Measurements from ENCODE around the gene SCAMP2.

The SCAMP2 gene

DNA sequence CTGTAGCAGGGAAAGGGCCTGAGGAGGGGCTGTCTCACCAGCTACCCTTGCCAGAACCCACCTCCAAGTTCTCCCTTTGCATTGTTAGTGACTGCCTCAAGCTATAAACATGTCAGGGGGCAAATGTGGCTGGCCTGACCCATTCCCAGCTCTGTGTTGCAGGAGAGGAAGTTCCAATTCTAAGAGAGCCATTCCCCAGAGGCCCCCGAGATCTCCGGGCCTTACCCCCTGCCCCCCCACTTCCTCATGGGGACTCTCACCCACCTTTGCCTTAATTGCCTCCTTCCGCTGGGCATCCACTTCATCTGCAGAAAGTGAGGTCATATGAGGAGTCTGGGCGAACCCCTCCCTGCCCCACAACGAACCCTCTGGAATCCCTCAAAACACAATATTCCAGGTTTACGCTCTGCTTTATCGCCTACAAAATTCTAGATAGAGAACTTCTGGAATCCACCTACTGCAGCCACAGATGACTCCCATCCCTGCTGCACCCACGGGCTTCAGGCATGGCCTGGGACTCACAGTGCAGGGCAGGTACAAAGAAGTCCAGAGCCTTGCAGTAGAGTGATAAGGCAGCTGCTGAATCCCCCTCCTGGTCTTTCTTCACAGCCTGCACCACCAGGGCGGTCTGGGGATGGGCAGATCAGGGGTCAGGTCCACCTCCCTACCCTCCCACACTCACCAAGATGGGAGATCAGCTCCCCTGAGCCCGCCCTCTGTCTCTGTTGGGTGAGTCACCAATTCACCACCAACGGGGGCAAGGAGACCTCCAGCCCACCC, 34.2 kb downstream of the SCAMP2 start:
- DNase-seq: no peak

DNA sequence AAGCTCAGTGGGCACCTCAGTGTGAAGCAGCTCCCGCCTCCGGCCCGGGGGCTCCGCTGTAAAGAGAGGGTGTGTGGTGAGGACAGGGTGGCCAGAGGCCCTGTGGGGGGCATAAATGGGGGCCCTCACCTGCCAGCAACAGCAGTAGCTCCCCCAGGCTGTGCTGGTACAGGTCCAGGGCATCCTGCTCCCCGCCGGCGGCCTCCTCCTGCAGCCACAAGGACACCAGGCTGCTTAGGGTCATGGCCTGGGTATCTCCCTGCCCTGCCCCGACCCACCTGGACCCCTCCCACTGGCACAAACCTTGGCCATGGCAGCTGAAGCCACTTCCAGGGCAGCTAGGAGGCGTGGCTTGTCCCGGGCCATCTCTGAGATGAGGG, 35.0 kb downstream of the SCAMP2 start:
- no peak for DNase-seq

DNA sequence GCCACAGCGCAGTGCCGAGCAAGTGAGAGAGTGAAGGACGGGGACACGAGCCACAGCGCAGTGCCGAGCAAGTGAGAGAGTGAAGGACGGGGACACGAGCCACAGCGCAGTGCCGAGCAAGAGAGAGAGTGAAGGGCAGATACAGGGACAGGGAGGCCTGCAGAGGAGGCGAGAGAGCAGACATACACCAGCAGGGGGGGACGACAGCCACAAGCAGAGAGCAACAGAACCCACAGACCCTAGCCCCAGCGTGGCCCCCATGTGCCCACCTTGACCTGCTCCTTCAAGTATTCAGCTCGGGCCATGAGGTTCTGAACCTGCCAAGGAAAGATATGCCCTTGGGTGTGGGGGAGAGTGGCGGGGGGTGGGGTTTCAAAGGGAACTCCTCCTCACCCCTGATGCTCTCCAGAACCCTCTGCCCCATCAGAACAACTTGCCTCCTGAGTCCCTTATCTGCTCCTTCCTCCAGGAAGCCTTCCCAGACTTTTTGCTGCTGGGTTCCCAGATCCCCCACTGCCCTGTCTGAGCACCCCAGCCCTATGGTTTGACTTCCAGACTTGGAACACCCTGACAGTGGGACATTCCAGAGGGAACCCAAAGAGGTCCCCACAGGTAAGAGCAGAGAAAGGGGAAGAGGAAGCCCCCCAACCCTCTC, 35.6 kb downstream of the SCAMP2 start:
- DNase-seq: no peak

- no peak for DNase-seq
These were observed 36.3 kb downstream of the SCAMP2 start for GRCh38 chr15:74836846-74837245.

DNA sequence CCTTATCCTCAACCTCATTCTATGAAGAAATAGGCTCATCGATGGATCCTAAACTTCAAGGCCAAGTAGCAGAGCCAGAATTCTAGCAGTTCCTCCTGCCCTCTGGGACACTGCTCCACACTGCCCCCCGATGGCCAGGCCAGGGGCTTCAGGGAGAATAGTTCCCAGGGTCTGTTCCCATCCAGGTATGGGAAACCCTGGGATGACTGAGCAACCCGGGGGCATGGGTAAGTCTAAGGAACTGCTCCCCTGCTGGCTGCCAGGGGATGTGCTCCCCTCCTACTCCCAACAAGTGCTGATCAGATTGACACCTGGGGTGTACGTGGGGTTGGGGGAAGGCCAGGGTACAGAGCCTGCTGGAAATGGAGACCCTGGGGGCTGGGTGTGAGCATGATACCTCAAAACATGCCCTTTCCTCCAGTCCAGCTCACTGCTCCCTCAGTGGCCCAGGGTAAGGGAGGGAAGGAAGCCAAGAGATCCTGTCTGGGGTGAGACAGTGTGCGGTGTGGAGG, 37.8 kb downstream of the SCAMP2 start:
- DNase-seq: no peak

- no peak for DNase-seq
These were observed 39.6 kb downstream of the SCAMP2 start for GRCh38 chr15:74833376-74834107.

- DNase-seq: no peak
These were observed 40.3 kb downstream of the SCAMP2 start for GRCh38 chr15:74832826-74833225.

DNA sequence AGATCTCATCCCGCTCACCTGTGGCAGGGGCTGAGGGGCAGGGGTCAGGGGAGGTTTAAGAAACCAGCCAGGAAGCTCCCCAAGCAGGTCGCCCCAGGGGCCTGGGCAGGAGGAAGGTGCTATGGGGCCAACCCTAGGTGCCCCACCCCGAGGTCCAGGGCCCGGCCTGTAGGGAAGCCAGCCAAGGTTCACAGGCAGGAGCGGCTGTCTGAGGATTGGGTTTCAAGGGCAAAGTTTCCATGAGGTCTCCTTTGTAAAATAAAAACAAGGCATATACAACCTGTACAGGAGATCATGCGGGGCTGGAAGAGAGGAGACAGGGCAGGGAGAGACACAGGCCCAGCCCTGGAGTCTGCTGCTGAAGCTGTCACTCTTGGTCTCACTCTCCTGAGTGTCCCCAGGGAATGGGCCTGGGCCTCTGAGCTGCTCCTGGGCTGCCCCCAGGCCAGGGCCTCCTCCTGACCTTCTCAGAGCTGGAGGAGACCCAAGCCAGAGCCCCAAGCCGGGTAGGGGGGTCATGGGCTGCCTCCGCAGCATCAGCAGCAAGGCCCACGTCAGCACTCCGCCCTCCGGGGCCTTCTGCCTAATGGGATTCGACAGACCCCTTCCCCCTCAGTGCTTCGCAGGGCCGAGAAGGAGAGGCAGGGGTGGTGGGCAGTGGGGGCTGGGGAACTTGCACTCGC, 41.2 kb downstream of the SCAMP2 start:
- DNase-seq: no peak

DNA sequence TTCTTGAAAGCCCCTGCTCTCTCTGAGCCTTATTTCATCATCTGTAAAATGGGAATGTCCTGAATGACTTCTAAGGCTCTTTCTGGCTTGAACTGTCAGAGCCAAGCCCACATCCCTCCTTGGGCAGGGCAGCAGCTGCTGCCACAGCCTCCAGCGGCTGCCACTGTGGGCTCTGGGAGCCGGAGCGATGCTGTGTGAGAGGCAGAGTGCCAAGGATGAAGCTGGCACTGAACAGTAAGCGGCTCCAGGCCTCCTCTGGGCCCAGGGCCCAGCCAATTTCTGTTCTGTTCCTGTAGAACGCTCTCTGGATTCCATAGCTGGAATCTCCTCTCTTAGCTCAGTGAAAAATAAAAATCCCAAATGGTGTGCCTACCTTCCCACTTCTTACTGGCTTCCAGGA, 42.3 kb downstream of the SCAMP2 start:
- DNase-seq: no peak

GRCh38 chr15:74829991-74830390, 43.2 kb downstream of the SCAMP2 start:
- no peak for DNase-seq

GRCh38 chr15:74829486-74829885, 43.7 kb downstream of the SCAMP2 start:
- DNase-seq: no peak

- DNase-seq: no peak
These were observed 44.3 kb downstream of the SCAMP2 start for GRCh38 chr15:74828835-74829234.

DNA sequence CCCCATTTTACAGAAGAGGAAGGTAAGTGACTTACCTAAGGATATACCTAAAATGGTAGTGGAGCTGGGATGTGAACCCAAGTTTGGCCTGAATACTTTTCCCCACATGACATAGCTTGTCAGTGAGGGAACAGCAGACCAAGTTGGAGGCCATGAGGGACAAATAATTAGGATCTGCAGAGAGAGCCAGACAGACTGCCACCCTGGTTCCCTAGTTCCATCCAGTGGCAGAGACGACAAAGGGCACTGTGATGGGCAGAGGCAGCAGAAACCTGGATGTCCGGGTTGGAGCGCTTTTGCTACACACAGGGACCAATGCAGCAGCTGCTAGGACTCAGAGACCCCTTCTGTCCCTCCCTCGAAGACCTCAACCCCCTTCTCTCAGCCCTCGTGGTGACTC, 45.6 kb downstream of the SCAMP2 start:
- DNase-seq: no peak

- DNase-seq: no peak
These were observed 46.2 kb downstream of the SCAMP2 start for GRCh38 chr15:74826921-74827320.

DNA sequence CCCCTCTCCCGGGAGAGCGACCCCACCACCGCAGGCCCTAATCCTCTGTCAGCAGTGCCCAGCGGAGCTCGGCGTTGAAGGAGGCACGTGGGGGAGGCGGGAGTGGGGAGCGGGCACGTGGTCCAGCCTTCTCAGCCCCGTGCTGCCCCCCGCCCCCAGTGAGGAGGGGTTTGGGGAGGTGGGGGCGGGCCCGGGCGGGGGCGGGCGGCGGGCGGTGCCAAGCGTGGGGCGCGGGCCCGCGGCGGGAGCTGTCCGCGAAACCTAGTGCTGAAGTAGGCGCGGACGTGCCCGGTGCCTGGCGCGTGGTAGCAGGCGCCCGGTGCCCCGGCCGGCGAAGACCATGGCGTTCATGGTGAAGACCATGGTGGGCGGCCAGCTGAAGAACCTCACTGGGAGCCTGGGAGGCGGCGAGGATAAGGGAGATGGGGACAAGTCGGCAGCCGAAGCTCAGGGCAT, 46.8 kb downstream of the SCAMP2 start, which contains the start of gene CPLX3:
Gene CPLX3 (plus strand): TSS at position 264 of the 456 bp plus-strand sequence. CDS start 77 bp downstream, at position 341.
- DNase-seq: peak; percentile 55

- no peak for DNase-seq
These were observed 47.3 kb downstream of the SCAMP2 start for GRCh38 chr15:74825866-74826265.

DNA sequence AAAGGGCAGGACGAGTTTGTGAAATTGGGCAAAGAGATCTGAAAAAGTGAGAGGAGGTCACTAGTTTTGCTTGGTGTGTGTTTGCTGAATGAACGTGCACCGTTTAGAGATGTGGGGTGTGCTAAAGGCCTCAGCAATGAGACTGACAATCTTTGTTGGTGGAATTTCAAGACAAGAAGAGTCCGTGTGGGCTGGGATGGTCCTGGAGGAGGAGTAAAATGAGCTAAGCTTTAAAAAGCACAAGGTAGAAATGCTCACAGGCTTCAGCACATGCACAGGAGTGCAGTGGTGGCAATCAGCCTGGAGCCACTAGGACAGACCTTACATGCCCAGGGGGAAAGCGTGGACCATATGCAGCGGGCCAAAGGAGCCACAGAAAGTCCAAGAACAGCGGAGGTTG, 48.2 kb downstream of the SCAMP2 start:
- no peak for DNase-seq

DNA sequence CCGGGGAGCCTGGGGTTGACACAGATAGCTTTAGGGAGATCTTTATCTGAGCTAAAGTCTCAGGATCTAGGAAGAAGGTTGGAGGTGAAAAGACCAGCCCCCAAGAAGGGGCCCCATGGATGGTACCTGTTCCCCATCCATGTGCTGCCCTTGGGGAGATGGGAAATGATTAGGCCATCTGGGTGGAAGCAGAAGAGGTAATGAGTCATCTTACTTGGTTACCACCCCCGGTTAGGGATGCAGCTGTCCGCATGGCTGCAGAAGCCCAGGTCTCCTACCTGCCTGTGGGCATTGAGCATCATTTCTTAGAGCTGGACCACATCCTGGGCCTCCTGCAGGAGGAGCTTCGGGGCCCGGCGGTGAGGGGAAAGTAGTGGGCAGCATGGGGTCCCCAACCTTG, 49.8 kb downstream of the SCAMP2 start:
- DNase-seq: no peak

GRCh38 chr15:74822233-74822632, 50.9 kb downstream of the SCAMP2 start:
- DNase-seq: no peak

GRCh38 chr15:74821790-74822158, 51.4 kb downstream of the SCAMP2 start:
- DNase-seq: no peak

- DNase-seq: no peak
These were observed 51.9 kb downstream of the SCAMP2 start for GRCh38 chr15:74821091-74821789.

GRCh38 chr15:74820056-74820455, 53.1 kb downstream of the SCAMP2 start:
- DNase-seq: no peak
